22Rv1 (cell line): ENCODE data around the gene NEAT1.

Experiments used
- CTCF ChIP-seq: fragments of 450-650 bp; IDR thresholded peaks from 2 replicates; pipeline ENCODE4 v1.5.1; 2017; ENCODE audit warnings: mild to moderate bottlenecking
- ZFX ChIP-seq: fragments of 450-650 bp; IDR thresholded peaks from 2 replicates; pipeline ENCODE4 v1.6.1; 2017; ENCODE audit warnings: antibody characterized with exemption, borderline replicate concordance

- TF ChIP-seq CTCF (peak; percentile 58), ZFX (no peak)
Measured at GRCh38 chr11:65479184-65480145, 56.9 kb downstream of the NEAT1 start.
